ENCODE results near the gene ATF7. TPM values are rescaled to one million over a fixed set of nuclear protein-coding genes. Genes with fewer than 3 reads are reported as not detected.
A peak's percentile ranks its signal among the peaks of the same experiment; 100 is the strongest.

ATF7 gene
- total and polyA plus RNA-seq, 2 of the 13 experiments (the other 11 are each of a cell fraction or from before 2014, with no cell fraction given) = 9.6 to 16.2 TPM

DNA sequence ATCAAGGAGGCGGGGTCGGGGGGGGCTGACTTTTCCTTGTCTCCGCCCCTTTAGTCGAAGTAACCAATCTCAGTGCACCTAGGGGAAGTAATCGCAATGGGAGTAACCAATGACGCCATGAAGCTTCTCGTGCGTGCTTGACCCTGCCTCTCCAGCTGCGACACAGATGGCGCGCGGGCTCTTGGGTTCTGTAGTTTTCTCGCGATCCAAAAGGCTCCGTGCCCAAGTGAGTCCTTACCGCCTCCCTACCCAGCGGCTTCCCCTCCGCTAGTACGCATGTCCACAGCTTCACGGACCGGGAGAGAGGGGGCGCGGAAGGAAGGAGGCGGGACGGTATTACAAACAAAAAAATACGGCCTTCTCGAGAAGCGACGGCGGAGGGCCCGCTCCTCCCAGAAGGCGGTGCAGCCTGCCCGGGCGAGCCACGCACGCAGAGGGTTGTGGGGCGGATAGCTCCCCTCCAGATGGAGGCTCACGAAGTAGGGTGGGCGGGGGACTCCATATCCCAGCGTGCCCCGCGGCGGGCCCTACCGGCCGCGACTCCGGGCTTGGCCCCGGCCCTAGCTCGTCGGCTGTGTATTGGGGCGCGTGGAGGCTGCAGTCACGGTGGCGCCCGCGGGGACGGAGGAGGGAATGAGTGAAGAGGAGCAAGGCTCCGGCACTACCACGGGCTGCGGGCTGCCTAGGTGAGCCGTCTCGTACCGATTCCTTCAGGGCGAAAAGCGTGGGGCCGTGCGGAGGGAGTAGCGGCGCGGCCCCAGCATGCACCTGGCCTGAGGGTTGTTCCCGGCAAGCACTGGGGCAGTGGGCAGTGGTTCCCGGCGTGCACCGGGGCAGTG lies 125.2 kb downstream of the ATF7 start, which contains the start of gene TARBP2 (continued):
- TF ChIP-seq ZNF33B (CRISPR knock-in tag; IDR thresholded peaks at IDR 0.05) (peak; percentile 33; the same call in 1 of the 2 replicates), THRA (CRISPR knock-in tag; IDR thresholded peaks at IDR 0.05; ENCODE audit: borderline replicate concordance) (no peak; the same call in 1 of the 2 replicates), ZNF614 (CRISPR knock-in tag; IDR thresholded peaks at IDR 0.05; ENCODE audit: borderline replicate concordance) (peak; percentile 37; the same call in 1 of the 2 replicates), SMARCE1 (IDR thresholded peaks at IDR 0.05; ENCODE audit: borderline replicate concordance) (no peak), PHF8 (CRISPR knock-in tag; IDR thresholded peaks at IDR 0.05) (peak; percentile 99), MYNN (CRISPR knock-in tag; IDR thresholded peaks at IDR 0.05; ENCODE audit: low read depth) (no peak; the same call in 1 of the 2 replicates), TBX3 (IDR thresholded peaks at IDR 0.05; ENCODE audit: borderline replicate concordance) (no peak), ZNF451 (CRISPR knock-in tag; IDR thresholded peaks at IDR 0.05) (0 out of 2 replicates have a peak, but pooled peaks have one; percentile 22), KMT2B (CRISPR knock-in tag; IDR thresholded peaks at IDR 0.05) (peak; percentile 69; the same call in 1 of the 2 replicates), KAT7 (CRISPR knock-in tag; IDR thresholded peaks at IDR 0.05; ENCODE audit: borderline replicate concordance) (no peak), MBNL3 (CRISPR knock-in tag; conservative IDR thresholded peaks at IDR 0.05) (no peak), ARNT2 (CRISPR knock-in tag; IDR thresholded peaks at IDR 0.05; ENCODE audit: low read depth) (peak; percentile 79; the same call in 1 of the 2 replicates), ZNF879 (CRISPR knock-in tag; IDR thresholded peaks at IDR 0.05) (peak; percentile 78; the same call in 1 of the 2 replicates), JDP2 (CRISPR knock-in tag; IDR thresholded peaks at IDR 0.05; ENCODE audit: borderline replicate concordance) (no peak; the same call in 1 of the 2 replicates), ZNF788 (CRISPR knock-in tag; IDR thresholded peaks at IDR 0.05; ENCODE audit: borderline replicate concordance) (peak; percentile 84; the same call in 1 of the 2 replicates), FOSL1 (CRISPR knock-in tag; IDR thresholded peaks at IDR 0.05; ENCODE audit: borderline replicate concordance) (no peak), SOX13 (IDR thresholded peaks at IDR 0.05) (no peak), SOX13 (CRISPR knock-in tag; conservative IDR thresholded peaks at IDR 0.05 in 1 of 2, IDR thresholded peaks at IDR 0.05 in 1 of 2) (no peak; a peak in 1 of 4 replicates), HMGXB3 (CRISPR knock-in tag; IDR thresholded peaks at IDR 0.05; ENCODE audit: borderline replicate concordance) (peak; percentile 93), ATF7-NPFF (CRISPR knock-in tag; IDR thresholded peaks at IDR 0.05; ENCODE audit: low read depth) (peak; percentile 16; the same call in 1 of the 2 replicates)
- TF ChIP-seq, protein P1, sequence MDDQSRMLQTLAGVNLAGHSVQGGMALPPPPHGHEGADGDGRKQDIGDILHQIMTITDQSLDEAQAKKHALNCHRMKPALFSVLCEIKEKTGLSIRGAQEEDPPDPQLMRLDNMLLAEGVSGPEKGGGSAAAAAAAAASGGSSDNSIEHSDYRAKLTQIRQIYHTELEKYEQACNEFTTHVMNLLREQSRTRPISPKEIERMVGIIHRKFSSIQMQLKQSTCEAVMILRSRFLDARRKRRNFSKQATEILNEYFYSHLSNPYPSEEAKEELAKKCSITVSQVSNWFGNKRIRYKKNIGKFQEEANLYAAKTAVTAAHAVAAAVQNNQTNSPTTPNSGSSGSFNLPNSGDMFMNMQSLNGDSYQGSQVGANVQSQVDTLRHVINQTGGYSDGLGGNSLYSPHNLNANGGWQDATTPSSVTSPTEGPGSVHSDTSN (CRISPR knock-in tag; IDR thresholded peaks at IDR 0.05; ENCODE audit: borderline replicate concordance) = peak; percentile 56; the same call in 1 of the 2 replicates
- TF ChIP-seq, protein P2, sequence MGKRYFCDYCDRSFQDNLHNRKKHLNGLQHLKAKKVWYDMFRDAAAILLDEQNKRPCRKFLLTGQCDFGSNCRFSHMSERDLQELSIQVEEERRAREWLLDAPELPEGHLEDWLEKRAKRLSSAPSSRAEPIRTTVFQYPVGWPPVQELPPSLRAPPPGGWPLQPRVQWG (CRISPR knock-in tag; IDR thresholded peaks at IDR 0.05; ENCODE audit: borderline replicate concordance, low read depth) = no peak

Data from HepG2 (cell line).